GM12878 (cell line): ENCODE results near the gene CTNNA2.

Experiments
- CTCF ChIP-seq, 3 experiments: IDR thresholded peaks in 2 of 3; conservative IDR thresholded peaks in 1 of 3; 2 replicates each; pipeline ENCODE4 v1.5.1; 2011; ENCODE audit warnings: low read depth in 3 of 3, low read length in 3 of 3, mild to moderate bottlenecking in 3 of 3, control low read depth in 2 of 3, moderate library complexity in 2 of 3, inconsistent platforms in 1 of 3, mixed read lengths in 1 of 3; ENCODE audit not compliant: control insufficient read depth in 2 of 3, insufficient read depth in 1 of 3; ENCODE audit errors: extremely low read depth in 1 of 3
- EZH2 ChIP-seq: IDR thresholded peaks from 2 replicates; pipeline ENCODE4 v1.6.1; 2012; ENCODE audit warnings: low read depth, mild to moderate bottlenecking, control low read depth, inconsistent platforms, low read length, borderline replicate concordance; ENCODE audit not compliant: control insufficient read depth
- FOXM1 ChIP-seq: IDR thresholded peaks from 2 replicates; pipeline ENCODE4 v1.6.1; 2012; ENCODE audit warnings: low read depth, mild to moderate bottlenecking, inconsistent platforms, low read length, moderate library complexity
- HDGF ChIP-seq: fragments of 450-650 bp; IDR thresholded peaks from 2 replicates; pipeline ENCODE4 v1.6.1; 2016; ENCODE audit warnings: antibody characterized with exemption
- JUNB ChIP-seq: IDR thresholded peaks from 2 replicates; pipeline ENCODE4 v1.6.1; 2016; ENCODE audit warnings: antibody characterized with exemption, mild to moderate bottlenecking
- NRF1 ChIP-seq: conservative IDR thresholded peaks from 2 replicates; pipeline ENCODE4 v1.6.1; 2011; ENCODE audit warnings: mild to moderate bottlenecking, low read depth, low read length, improper control_type of control experiment
- RAD21 ChIP-seq: IDR thresholded peaks from 2 replicates; pipeline ENCODE4 v1.6.1; 2011; ENCODE audit warnings: mild to moderate bottlenecking, low read depth, low read length, moderate library complexity; ENCODE audit not compliant: insufficient read depth
- SIN3A ChIP-seq: IDR thresholded peaks from 2 replicates; pipeline ENCODE4 v1.6.1; 2012; ENCODE audit warnings: low read depth, low read length, improper control_type of control experiment
- TAF1 ChIP-seq: IDR thresholded peaks from 2 replicates; pipeline ENCODE4 v1.6.1; 2011; ENCODE audit warnings: mild to moderate bottlenecking, low read depth, low read length, borderline replicate concordance
- ZNF274 ChIP-seq: IDR thresholded peaks from one replicate; pipeline ENCODE4 v1.8.0; 2011; ENCODE audit not compliant: insufficient read length, insufficient read depth

- TF ChIP-seq JUNB (no peak), HDGF (no peak), CTCF (IDR thresholded peaks at IDR 0.05 in 2 of 3, conservative IDR thresholded peaks at IDR 0.05 in 1 of 3; ENCODE audit: control insufficient read depth in 2 of 3, extremely low read depth in 1 of 3, insufficient read depth in 1 of 3, low read depth in 3 of 3, low read length in 3 of 3) (no peak), NRF1 (no peak), ZNF274 (no peak), FOXM1 (no peak), SIN3A (no peak), EZH2 (no peak), RAD21 (no peak), TAF1 (no peak)
Observed at GRCh38 chr2:80560326-80560725, 1047.5 kb downstream of the CTNNA2 start.
